Mesothelial cell of epicardium (in vitro differentiated cells): ENCODE data around the gene NPHP4. TPM values are rescaled to one million over a fixed set of nuclear protein-coding genes. Genes with fewer than 3 reads are reported as not detected.

Experiments
- DNase-seq, 2 experiments: peaks; one replicate each; pipeline ENCODE4 v3.0.0; 2021; ENCODE audit warnings: low spot score in 2 of 2; ENCODE audit not compliant: unreplicated experiment in 2 of 2
- H3K27ac Mint-ChIP-seq: 2 replicates; pipeline ENCODE4 v1.8.0; 2021; ENCODE audit warnings: mixed read lengths
- H3K27me3 Mint-ChIP-seq: 2 replicates; pipeline ENCODE4 v1.8.0; 2021; ENCODE audit warnings: low read depth, mixed read lengths
- H3K36me3 Mint-ChIP-seq: 2 replicates; pipeline ENCODE4 v1.8.0; 2021; ENCODE audit warnings: mixed read lengths
- H3K4me1 Mint-ChIP-seq: 2 replicates; pipeline ENCODE4 v1.8.0; 2021; ENCODE audit warnings: mixed read lengths
- H3K4me3 Mint-ChIP-seq: 2 replicates; pipeline ENCODE4 v1.8.0; 2021; ENCODE audit warnings: mild to moderate bottlenecking, moderate library complexity, mixed read lengths
- H3K9me3 Mint-ChIP-seq: 2 replicates; pipeline ENCODE4 v1.8.0; 2021; ENCODE audit warnings: mixed read lengths
- CTCF ChIP-seq: fragments of 200-600 bp; sonication (generic); IDR thresholded peaks from one replicate; pipeline ENCODE4 v1.5.0; 2021; ENCODE audit warnings: antibody characterized with exemption; ENCODE audit not compliant: unreplicated experiment
- total RNA-seq: library from RNA; stranded (reverse); gene quantifications from 3 replicates; pipeline ENCODE4 v1.2.1, GENCODE V29; 2021

The NPHP4 gene
- total RNA-seq, 1 donor from 2014 or later, result 16.4 TPM

GRCh38 chr1:5996641-5997270, 4.5 kb upstream of the NPHP4 start:
- DNase-seq, result no peak
- H3K9me3 Mint-ChIP-seq, result no peaks in the 10 kb centered on the region
- H3K4me1 Mint-ChIP-seq, result peaks cover 13% of the 10 kb centered on the region
- H3K4me3 Mint-ChIP-seq, result no peak overlapping the region
- no peaks in the 10 kb centered on the region for H3K36me3 Mint-ChIP-seq
- peaks cover 18% of the 10 kb centered on the region for H3K27me3 Mint-ChIP-seq
- TF ChIP-seq CTCF, result no peak
- H3K27ac Mint-ChIP-seq, result no peak overlapping the region

- no peak overlapping the region for H3K27ac Mint-ChIP-seq
- H3K27me3 Mint-ChIP-seq, result peaks cover 18% of the 10 kb centered on the region
- H3K9me3 Mint-ChIP-seq, result no peaks in the 10 kb centered on the region
- no peak for TF ChIP-seq CTCF
- H3K4me3 Mint-ChIP-seq, result no peak overlapping the region
- peaks cover 15% of the 10 kb centered on the region for H3K4me1 Mint-ChIP-seq
- H3K36me3 Mint-ChIP-seq, result no peaks in the 10 kb centered on the region
- DNase-seq, result no peak
Observed at GRCh38 chr1:5995871-5996630, 3.8 kb upstream of the NPHP4 start.

- H3K4me1 Mint-ChIP-seq, result peaks cover 20% of the 10 kb centered on the region
- H3K9me3 Mint-ChIP-seq, result no peaks in the 10 kb centered on the region
- DNase-seq, result no peak
- H3K27ac Mint-ChIP-seq, result no peak overlapping the region
- H3K4me3 Mint-ChIP-seq, result no peak overlapping the region
- no peaks in the 10 kb centered on the region for H3K36me3 Mint-ChIP-seq
- peaks cover 18% of the 10 kb centered on the region for H3K27me3 Mint-ChIP-seq
- TF ChIP-seq CTCF, result peak; percentile 20
Observed at GRCh38 chr1:5994713-5995621, 2.7 kb upstream of the NPHP4 start.

DNA sequence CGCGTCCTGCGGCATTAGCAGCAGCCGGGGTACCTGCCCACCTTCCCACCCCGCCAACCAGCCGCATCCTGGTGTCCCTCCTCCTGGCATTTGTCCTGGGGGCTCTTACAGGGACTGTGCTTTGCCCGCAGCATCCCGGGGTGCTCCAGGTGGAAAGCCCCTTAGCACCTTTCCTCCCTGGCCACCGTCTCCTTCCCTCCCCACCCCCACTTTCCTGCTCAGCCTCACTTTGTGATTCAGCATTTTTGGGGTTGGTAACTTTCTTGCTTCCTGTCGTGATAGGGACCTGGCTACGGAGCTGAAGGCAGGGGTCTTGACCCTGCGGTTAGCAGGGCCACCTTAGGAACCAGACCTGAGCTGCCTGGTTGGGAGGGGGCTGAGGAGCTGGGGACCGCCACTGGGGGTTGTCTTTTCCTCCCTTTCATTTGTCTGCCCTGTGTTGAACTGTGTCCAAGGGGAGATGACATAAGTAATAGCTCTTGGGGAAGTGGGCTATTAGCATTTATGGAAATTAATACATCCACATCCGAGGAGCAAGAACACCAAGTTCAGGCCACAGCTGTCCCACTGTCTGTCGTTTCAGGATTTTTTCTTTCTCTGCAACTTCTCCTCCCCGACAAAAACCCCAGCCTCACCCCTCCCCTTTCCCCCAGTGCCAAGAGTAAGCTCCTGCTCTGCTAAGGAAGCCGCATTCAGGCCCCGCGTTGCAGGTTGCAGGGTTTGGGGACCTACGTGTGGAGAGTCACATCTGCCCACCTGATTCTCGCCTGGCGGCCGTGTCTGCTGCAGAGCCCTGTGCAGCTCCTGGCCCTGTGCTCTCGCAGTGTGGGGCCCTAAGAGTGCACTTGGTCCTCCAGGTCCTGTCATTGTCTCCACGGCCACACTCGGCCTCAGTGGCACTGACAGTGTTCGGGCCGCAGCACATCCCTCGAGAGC, 1.6 kb upstream of the NPHP4 start:
- no peak for TF ChIP-seq CTCF
- Mint-ChIP-seq H3K4me1 (peaks cover 20% of the 10 kb centered on the region), H3K36me3 (no peaks in the 10 kb centered on the region), H3K4me3 (peak overlapping the region; percentile 81), H3K27ac (no peak overlapping the region), H3K9me3 (no peaks in the 10 kb centered on the region), H3K27me3 (peaks cover 18% of the 10 kb centered on the region)
- no peak for DNase-seq
